A549 (cell line): ENCODE measurements around the gene PDGFRA.

Source experiments
- CTCF ChIP-seq: fragments of >200 bp; sonication (Bioruptor Twin); formaldehyde crosslinking; IDR thresholded peaks from 3 replicates; pipeline ENCODE4 v1.5.1; 2016
- FOSB ChIP-seq: fragments of 250-450 bp; sonication (Bioruptor Pico); IDR thresholded peaks from 2 replicates; pipeline ENCODE4 v1.5.0; 2020; ENCODE audit warnings: mild to moderate bottlenecking, moderate library complexity
- HDAC2 ChIP-seq: fragments of 200-600 bp; sonication (generic); IDR thresholded peaks from 2 replicates; pipeline ENCODE4 v1.6.1; 2016
- KDM1A ChIP-seq: fragments of 200-600 bp; sonication (generic); IDR thresholded peaks from 2 replicates; pipeline ENCODE4 v1.6.1; 2016; ENCODE audit warnings: low read depth, mild to moderate bottlenecking
- POLR2A ChIP-seq: IDR thresholded peaks from 2 replicates; pipeline ENCODE4 v1.6.1; 2012; ENCODE audit warnings: mild to moderate bottlenecking, low read length
- POLR2AphosphoS2 ChIP-seq: conservative IDR thresholded peaks from 2 replicates; pipeline ENCODE4 v1.6.1; 2012; ENCODE audit warnings: low read length, improper control_type of control experiment, inconsistent platforms

DNA sequence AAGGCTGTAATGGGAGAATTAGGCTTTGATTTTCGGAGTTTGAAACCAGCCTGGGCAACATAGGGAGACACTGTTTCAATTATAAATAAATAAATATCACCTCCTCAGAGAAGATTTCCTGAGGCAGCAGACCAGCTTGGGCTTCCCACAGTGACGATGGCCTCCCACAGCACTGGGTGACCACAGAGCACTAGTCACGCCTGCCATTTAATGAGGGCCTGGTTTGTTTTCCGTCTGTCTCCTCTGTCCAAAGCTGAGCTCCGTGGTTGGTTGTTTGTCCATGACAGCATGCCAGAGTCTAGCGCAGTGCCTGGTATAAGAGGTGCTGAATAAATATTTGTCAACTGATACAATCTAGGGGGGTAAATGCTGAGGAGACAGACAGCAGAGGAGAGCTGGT is 10.4 kb upstream of the PDGFRA start:
- TF ChIP-seq FOSB (CRISPR knock-in tag) (no peak), HDAC2 (no peak), POLR2A (no peak), POLR2AphosphoS2 (no peak), CTCF (no peak), KDM1A (no peak)
